Left ventricle myocardium inferior (tissue), 1 donor: Measurements from ENCODE around the gene SLC38A2. TPM values are rescaled to one million over a fixed set of nuclear protein-coding genes. Genes with fewer than 3 reads are reported as not detected.
A peak's percentile ranks its signal among the peaks of the same experiment; 100 is the strongest.

Experiments used
- DNase-seq: peaks from one replicate; pipeline ENCODE4 v3.0.0-alpha.2; 2020
- H3K27ac ChIP-seq: fragments of 200-600 bp; replicated peaks from 2 replicates; pipeline ENCODE4 v1.8.0; 2021
- H3K27me3 ChIP-seq: fragments of 200-600 bp; 2 replicates; pipeline ENCODE4 v1.8.0; 2021; ENCODE audit warnings: low read depth
- H3K36me3 ChIP-seq: fragments of 200-600 bp; 2 replicates; pipeline ENCODE4 v1.8.0; 2021
- H3K4me1 ChIP-seq: fragments of 200-600 bp; 2 replicates; pipeline ENCODE4 v1.8.0; 2021
- H3K4me3 ChIP-seq: fragments of 200-600 bp; 2 replicates; pipeline ENCODE4 v1.8.0; 2021; ENCODE audit warnings: mild to moderate bottlenecking, moderate library complexity
- H3K9me3 ChIP-seq: fragments of 200-600 bp; replicated peaks from 2 replicates; pipeline ENCODE4 v1.8.0; 2021
- CTCF ChIP-seq: fragments of 200-600 bp; IDR thresholded peaks from 2 replicates; pipeline ENCODE4 v1.8.0; 2021; ENCODE audit warnings: antibody characterized with exemption, mild to moderate bottlenecking, borderline replicate concordance
- intact Hi-C: fragments of 100-400 bp; cut with micrococcal nuclease; formaldehyde crosslinking; loops from one replicate; pipeline ENCODE4 v1.11.0; 2022
- total RNA-seq: library from RNA; stranded (reverse); fragmentation: NEBNext Ultra II Directional; extraction: Animal tissue kit (Norgen Biotek cat#: 25700); gene quantifications from one replicate; pipeline ENCODE4 v1.2.1, GENCODE V29; 2021
- donor health status: DM: no; HTN: yes; CAD: no; lungs with severe emphysema.

SLC38A2 gene
- total RNA-seq, 1 donor from 2014 or later: 129 TPM

GRCh38 chr12:46387670-46388069 is 15.1 kb upstream of the SLC38A2 start:
- Histone ChIP-seq H3K27ac (peak overlapping the region; percentile 100), H3K4me3 (no peak overlapping the region), H3K4me1 (peaks cover 56% of the 10 kb centered on the region), H3K9me3 (no peaks in the 10 kb centered on the region), H3K36me3 (no peaks in the 10 kb centered on the region), H3K27me3 (no peaks in the 10 kb centered on the region)
- intact Hi-C loops: loop anchor here (10.0 kb wide), 1 partner anchor 167 kb away; no protein-coding TSS in a partner anchor
- TF ChIP-seq CTCF: no peak
- DNase-seq: no peak

- Histone ChIP-seq H3K4me3 (peak overlapping the region; percentile 39), H3K27me3 (no peaks in the 10 kb centered on the region), H3K9me3 (no peaks in the 10 kb centered on the region), H3K36me3 (no peaks in the 10 kb centered on the region), H3K4me1 (peaks cover 62% of the 10 kb centered on the region), H3K27ac (peak overlapping the region; percentile 100)
- DNase-seq: peak; percentile 48
- TF ChIP-seq CTCF: no peak
- intact Hi-C loops: loop anchor here (10.0 kb wide), 1 partner anchor 168 kb away; no protein-coding TSS in a partner anchor
These were observed 14.5 kb upstream of the SLC38A2 start for GRCh38 chr12:46386877-46387629.

GRCh38 chr12:46386360-46386867 is 13.8 kb upstream of the SLC38A2 start:
- Histone ChIP-seq H3K27ac (peak overlapping the region; percentile 100), H3K4me3 (peak overlapping the region; percentile 39), H3K36me3 (no peaks in the 10 kb centered on the region), H3K9me3 (no peaks in the 10 kb centered on the region), H3K27me3 (no peaks in the 10 kb centered on the region), H3K4me1 (peaks cover 65% of the 10 kb centered on the region)
- no peak for TF ChIP-seq CTCF
- no peak for DNase-seq
- intact Hi-C loops: loop anchor here (10.0 kb wide), 1 partner anchor 168 kb away; no protein-coding TSS in a partner anchor

GRCh38 chr12:46385438-46385837 is 12.9 kb upstream of the SLC38A2 start:
- Histone ChIP-seq H3K27me3 (no peaks in the 10 kb centered on the region), H3K9me3 (no peaks in the 10 kb centered on the region), H3K4me3 (no peak overlapping the region), H3K4me1 (peaks cover 65% of the 10 kb centered on the region), H3K36me3 (no peaks in the 10 kb centered on the region), H3K27ac (peak overlapping the region; percentile 100)
- DNase-seq: no peak
- no peak for TF ChIP-seq CTCF
- intact Hi-C loops: loop anchor here (10.0 kb wide), 1 partner anchor 169 kb away; no protein-coding TSS in a partner anchor

GRCh38 chr12:46384451-46385309 is 12.1 kb upstream of the SLC38A2 start:
- Histone ChIP-seq H3K9me3 (peaks cover 5% of the 10 kb centered on the region), H3K36me3 (no peaks in the 10 kb centered on the region), H3K27ac (peak overlapping the region; percentile 100), H3K4me3 (peak overlapping the region; percentile 73), H3K27me3 (no peaks in the 10 kb centered on the region), H3K4me1 (peaks cover 65% of the 10 kb centered on the region)
- DNase-seq: no peak
- no peak for TF ChIP-seq CTCF
- intact Hi-C loops: loop anchor here (10.0 kb wide), 1 partner anchor 170 kb away; no protein-coding TSS in a partner anchor
